NK-92 (cell line): Measurements from ENCODE around the gene ABLIM1.

Experiments
- DNase-seq: peaks from one replicate; lab custom pipeline; 2025; ENCODE audit not compliant: unreplicated experiment; lab: John Stamatoyannopoulos, UW

Gene ABLIM1

DNA sequence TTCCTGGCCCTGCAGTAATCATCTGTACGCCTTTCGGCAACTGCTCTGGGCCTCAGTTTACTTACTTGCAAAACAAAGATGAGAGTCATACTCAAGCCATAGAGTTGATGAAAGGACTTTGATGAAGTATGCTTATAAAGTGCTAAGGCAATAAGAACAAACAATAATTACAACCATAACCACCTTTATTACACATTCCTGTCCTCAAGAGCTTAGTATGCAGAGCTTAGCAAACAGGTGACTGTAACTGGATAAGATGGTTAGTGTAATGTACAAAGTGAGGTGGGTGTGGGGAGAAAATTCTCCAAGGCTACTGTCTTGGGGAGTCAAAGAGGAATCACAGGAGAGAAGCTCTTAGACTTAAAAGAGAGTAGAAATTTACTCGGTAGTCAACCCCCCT is 136.8 kb downstream of the ABLIM1 start:
- no peak for DNase-seq

GRCh38 chr10:114520453-114520852 is 137.6 kb downstream of the ABLIM1 start:
- no peak for DNase-seq

GRCh38 chr10:114519756-114520293 is 138.2 kb downstream of the ABLIM1 start:
- no peak for DNase-seq

GRCh38 chr10:114519306-114519669 is 138.8 kb downstream of the ABLIM1 start:
- DNase-seq: no peak

DNA sequence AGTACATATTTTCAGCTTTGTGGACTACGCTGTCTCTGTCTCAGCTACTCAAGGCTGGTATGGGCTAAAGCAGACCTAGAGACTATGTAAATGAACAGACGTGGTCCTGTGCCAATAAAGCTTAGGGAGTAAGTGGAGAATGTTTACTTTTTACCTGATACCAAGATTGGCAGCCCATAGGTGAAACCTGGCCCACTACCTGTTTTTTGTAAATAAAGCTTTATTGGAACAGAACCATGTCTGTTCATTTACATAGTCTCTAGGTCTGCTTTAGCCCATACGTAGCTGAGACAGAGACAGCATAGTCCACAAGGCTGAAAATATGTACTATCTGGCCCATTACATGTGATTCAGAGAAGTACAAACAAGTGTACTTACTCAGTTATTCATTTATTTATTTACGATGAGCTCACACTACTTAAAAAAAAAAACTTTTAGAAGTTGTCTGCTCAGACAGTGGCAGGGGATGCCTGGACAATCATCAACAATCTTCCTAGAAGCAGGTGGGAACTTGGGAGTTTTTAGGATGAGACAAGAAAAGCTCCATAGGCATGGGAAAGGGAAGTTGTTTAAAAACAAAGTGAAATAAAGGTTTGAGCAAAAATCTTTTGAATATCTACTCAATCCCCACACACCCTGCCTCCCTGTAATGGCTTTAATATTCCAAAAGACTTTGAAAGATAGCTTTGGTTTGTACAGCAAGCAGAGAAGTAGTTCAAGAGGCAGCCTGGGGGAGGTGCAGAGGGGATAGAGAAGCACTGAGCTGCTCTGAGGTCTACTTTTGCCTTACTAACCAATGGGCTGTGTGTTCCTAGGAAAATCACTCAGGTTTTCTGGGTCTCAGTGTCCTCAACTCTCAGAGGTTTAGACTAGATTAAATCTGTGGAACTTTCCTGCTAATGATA is 139.4 kb downstream of the ABLIM1 start:
- DNase-seq: no peak

GRCh38 chr10:114517368-114518250 is 140.5 kb downstream of the ABLIM1 start:
- no peak for DNase-seq

GRCh38 chr10:114516356-114516755 is 141.7 kb downstream of the ABLIM1 start:
- no peak for DNase-seq

DNA sequence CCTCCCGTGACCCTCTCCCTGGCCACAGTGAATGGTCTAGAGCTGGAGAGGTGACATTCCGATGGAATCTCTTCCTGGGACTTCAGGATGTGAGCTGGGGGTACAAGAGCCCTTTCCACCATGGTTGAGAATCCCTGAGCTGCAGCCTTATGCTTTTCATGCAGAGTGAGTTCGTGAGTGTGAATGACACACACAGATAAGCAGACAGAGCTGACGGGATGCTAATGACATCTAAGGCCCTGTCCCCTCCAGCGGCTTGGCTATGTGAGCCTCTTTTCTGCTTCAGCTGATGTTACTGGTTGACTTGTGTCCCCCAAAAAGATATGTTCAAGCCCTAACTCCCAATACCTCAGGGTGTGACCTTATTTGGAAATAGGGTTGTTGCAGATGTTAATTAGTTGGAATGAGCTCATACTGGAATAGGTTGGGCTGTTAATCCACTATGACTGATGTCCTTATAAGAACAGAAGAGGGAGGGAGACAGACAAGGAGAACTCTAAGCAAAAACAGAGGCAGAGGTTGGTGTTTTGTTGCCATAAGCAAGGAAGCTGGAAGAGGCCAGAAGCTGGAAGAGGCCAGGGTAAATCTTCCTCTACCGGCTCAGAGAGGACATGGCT is 142.7 kb downstream of the ABLIM1 start:
- DNase-seq: no peak

- no peak for DNase-seq
Observed at GRCh38 chr10:114513381-114513792, 144.7 kb downstream of the ABLIM1 start.

DNA sequence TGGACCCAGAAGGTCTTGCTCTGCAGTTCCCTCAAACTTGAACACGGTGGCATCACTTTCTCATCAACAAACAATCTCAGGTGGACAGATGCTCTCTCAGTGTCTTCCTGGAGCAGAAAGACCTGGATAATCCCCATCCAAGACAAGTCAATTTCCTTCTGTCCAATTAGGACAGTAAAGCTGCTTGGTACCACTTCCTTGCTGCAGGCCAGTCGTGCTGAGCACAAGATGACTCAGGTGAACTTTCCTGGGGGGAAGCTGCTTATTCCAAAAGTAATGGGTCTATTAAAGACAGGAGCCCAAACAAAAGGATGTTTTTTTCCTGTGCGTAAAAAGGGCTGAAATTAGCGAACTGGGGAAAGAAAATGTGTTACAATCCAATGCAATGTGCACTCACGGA is 146.2 kb downstream of the ABLIM1 start:
- no peak for DNase-seq

- DNase-seq: no peak
Observed at GRCh38 chr10:114508376-114508775, 149.7 kb downstream of the ABLIM1 start.

- no peak for DNase-seq
Observed at GRCh38 chr10:114507449-114507848, 150.6 kb downstream of the ABLIM1 start.

DNA sequence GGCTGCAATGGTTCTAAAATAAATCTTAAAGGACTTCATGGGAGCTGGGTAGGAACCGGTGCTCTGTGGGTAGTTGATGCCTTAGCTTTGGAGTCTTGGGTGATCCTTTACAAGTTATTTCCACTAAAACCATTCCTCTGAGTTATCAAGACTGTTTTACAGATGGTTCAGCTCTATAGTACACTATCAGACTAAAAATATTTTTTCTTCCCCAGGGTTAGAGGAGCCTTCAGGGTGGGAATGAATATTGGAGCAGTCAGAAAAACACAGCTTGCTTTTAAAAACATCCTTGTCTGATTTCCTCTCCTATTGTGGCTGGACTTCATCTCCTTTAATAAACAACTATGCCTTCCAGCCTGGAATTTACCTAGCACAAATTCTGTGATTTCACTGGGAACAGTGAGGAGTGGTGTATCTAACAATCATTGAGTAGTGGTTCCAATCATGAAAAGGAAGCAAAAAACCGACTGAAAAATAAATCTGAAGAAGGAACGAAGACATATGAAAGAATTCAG is 151.1 kb downstream of the ABLIM1 start:
- DNase-seq: no peak

DNA sequence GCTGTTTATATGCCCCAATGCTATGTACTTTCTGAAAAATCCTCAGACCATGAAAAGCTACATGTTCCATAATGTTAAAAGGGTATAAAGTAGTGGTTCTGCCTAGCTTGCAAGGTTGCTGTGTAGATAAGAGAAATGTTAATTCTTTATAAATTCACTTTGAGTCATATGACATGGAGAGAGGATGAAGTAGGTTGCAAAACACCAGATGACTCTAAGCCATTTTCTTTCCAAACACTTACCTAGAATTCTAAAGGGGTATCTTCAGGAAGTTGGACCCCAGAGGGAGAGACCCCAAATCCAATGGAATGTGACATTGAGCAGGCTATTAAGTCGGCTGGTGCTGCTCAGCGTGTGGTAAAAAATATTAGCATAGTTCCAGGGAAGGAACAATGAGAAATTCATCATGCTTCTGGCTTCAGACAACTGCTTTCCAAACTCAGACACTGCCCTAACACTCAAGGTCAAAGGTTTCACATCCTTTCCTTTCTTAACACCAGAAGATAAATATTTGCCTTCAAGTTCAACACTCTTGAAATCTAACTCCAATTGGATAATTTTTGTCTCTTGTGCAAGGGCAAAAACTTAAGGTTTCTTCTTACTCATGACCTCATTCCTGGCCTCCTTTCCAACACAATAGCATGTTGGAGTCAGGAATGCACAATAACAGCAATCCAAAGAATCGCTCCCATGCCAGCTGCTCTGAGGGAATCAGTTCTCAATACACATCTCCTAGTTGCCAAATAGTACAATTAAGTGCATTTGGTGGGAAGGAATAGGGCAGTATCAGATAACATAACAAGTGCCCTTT is 153.1 kb downstream of the ABLIM1 start:
- no peak for DNase-seq

DNA sequence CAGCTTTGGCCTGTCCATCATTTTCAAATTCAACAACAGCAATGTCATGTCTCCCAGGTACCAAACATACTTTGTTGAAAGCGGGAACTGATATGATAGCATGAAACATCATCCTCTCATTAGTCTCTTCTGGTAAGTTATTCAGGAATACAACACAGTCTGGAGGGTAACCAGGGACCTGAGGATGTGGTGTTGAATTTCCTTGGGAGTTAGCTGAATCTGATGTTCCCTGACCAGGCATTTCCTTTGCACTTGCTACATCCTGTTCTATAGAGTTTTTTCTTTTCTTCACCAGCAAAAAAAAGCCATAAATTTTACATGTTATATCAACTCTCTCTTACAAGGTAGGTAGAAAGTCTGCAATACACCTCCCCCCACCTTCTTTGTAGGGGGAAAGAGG is 156.0 kb downstream of the ABLIM1 start:
- no peak for DNase-seq

DNA sequence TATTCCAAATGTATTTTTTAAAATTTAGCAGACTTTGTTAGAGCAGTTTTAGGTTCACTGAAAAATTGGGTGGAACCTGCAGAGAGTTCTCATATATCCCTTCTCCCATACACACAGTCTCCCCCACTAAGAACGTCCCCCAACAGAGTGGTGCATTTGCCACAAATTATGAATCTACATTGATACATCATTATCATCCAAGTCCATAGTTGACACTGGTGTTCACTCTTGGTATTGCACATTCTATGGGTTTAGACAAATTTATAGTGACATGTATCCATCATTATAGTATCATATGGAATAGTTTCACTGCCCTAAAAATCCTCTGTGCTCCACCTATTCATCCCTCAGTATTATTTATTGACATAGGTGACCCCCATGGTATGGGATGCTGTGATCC is 156.4 kb downstream of the ABLIM1 start:
- DNase-seq: no peak

DNA sequence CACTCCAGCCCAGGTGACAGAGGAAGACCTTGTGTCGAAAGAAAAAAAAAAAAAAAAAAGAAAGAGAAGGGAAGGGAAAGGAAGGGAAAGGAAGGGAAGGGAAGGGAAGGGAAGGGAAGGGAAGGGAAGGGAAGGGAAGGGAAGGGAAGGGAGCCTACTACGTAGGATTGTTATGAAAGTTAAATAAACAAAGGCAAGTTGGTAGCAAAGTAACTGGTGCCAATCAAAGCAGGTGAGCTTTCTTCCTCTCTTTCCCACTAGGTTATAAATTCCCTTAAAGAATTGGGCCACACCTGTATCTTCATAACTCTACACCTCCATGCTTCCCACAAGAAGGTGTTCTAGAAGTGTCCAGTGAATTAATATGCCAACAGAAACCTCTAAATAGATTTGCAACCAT is 157.4 kb downstream of the ABLIM1 start:
- no peak for DNase-seq

DNA sequence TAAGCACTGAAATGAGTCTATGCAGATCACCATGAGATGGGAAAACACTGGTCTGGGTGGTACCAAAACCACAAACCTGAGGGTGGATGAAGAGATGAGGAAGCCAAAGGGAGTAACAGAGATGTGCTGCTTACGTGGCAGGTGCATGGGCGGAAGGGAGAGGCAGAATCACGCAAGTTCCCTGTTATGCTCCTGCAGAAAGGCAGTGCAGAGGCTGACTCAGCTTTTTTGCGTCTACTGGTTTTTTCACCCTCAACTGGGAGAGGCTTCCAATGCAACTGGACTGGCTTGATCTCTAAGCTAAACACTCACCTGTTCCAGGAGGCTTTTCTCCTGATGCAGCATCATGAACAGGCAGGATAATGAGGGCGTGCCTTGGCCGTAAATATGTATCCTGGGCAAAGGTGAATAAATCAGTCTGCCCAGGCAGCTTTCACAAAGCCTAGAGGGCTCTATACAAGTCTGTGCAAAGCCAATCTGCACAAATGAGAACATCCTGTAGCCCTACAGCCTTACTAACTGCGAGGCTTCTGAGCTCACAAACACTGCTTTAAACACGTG is 158.4 kb downstream of the ABLIM1 start:
- DNase-seq: no peak

- no peak for DNase-seq
Observed at GRCh38 chr10:114499116-114499515, 159.0 kb downstream of the ABLIM1 start.
